AG04450 (cell line): Measurements from ENCODE around the gene RDM1. TPM values are rescaled to one million over a fixed set of nuclear protein-coding genes. Genes with fewer than 3 reads are reported as not detected.

Experiments used
- CTCF ChIA-PET: fragments of 300-600, 350-600 bp; formaldehyde crosslinking; extraction: SDS; loops from one replicate; lab custom pipeline; 2022; ENCODE audit warnings: antibody characterized with exemption, inconsistent platforms; lab: Charles Lee
- POLR2A ChIA-PET: fragments of 350-600 bp; formaldehyde crosslinking; extraction: SDS; loops from one replicate; lab custom pipeline; 2021; ENCODE audit warnings: antibody characterized with exemption, inconsistent platforms; lab: Yijun Ruan, JAX
- DNase-seq: peaks from one replicate; pipeline ENCODE4 v3.0.0-alpha.2; 2011; ENCODE audit warnings: low read depth, low spot score
- H3K27ac ChIP-seq: one replicate; pipeline ENCODE4 v1.5.1; 2012; ENCODE audit warnings: low read depth, low read length, control low read depth
- H3K27me3 ChIP-seq: one replicate; pipeline ENCODE4 v1.6.0; 2012; ENCODE audit warnings: low read length; ENCODE audit not compliant: control insufficient read depth, insufficient read depth
- H3K4me3 ChIP-seq: 2 replicates; pipeline ENCODE4 v1.5.1; 2011; ENCODE audit warnings: mild to moderate bottlenecking, low read depth, low read length, control low read depth
- H3K9me3 ChIP-seq: 2 replicates; pipeline ENCODE4 v1.5.1; 2012; ENCODE audit warnings: low read length; ENCODE audit not compliant: control insufficient read depth, insufficient read depth
- polyA plus RNA-seq: library from polyadenylated mRNA; depleted of rRNA; stranded (reverse); fragments of >200 nt; gene quantifications from 2 replicates; pipeline ENCODE4 v1.2.3, GENCODE V29; 2011
- TF ChIP-seq, protein P1 (sequence below): IDR thresholded peaks from 2 replicates; pipeline ENCODE4 v1.5.1; 2011; ENCODE audit warnings: low read depth, low read length, control low read depth, inconsistent platforms

Gene RDM1
- polyA plus RNA-seq, 1 experiment, result not detected

DNA sequence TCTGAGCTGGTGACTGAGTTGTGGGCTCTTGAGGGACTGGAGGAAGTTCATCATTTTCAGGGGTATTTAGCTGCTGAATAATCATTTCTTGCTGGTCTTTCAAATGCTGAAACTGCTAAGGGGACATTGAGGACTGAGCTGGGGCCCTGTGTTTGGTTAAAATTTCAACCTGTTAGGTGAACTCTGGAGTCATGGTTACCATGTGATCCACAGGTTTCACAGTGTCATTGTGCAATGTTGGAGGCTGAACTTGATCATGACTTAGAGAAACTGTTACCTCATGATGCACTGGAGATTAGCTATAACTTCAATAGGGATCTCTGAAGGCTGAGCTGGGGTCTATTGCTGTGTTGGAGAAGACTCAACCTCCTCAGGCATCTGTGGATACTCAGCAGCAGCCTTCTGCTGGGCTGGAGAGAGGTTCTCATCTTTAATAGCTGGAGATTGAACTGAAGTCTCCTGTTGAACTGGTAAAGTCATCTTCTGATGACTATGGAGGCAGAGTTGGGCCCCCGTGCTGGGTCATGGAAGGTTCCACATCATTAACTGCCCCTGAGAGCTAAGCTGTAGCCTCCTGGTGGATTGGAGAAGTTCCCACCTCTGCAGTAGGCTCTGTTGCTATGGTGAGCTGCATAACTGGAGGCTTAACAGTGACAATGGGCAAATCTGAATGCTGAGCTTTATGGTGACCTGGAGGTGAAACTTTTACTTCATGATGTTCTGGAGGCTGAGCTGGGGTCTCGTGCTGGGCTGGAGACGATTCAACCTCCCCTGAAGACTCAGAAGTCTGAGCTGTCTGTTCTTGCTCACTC, 15.2 kb downstream of the RDM1 start:
- Histone ChIP-seq H3K27ac (no peak overlapping the region), H3K27me3 (no peaks in the 10 kb centered on the region), H3K4me3 (no peak overlapping the region), H3K9me3 (no peaks in the 10 kb centered on the region; the same call in 1 of the 2 replicates)
- TF ChIP-seq, protein P1, sequence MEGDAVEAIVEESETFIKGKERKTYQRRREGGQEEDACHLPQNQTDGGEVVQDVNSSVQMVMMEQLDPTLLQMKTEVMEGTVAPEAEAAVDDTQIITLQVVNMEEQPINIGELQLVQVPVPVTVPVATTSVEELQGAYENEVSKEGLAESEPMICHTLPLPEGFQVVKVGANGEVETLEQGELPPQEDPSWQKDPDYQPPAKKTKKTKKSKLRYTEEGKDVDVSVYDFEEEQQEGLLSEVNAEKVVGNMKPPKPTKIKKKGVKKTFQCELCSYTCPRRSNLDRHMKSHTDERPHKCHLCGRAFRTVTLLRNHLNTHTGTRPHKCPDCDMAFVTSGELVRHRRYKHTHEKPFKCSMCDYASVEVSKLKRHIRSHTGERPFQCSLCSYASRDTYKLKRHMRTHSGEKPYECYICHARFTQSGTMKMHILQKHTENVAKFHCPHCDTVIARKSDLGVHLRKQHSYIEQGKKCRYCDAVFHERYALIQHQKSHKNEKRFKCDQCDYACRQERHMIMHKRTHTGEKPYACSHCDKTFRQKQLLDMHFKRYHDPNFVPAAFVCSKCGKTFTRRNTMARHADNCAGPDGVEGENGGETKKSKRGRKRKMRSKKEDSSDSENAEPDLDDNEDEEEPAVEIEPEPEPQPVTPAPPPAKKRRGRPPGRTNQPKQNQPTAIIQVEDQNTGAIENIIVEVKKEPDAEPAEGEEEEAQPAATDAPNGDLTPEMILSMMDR, result no peak
- CTCF ChIA-PET, result no interaction called here
- DNase-seq, result no peak
- POLR2A ChIA-PET, result no interaction called here

DNA sequence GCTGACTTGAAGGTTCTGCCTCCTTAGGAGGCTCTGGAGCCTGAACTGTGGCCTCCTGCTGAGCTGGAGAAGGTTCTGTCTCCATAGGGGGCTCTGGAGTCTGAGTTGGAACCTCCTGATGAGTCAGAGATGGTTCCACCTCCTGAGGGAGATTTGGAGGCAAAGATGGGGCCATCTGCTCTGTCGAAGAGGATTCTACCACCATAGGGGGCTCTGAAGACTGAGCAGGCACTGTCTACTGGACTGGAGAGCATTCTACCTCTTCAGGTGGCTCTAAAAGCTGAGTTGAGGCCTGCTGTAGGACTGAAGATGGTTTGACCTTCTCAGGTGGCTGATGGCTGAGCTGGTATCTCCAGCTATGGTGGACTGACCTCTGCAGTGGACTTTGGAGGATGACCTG, 16.2 kb downstream of the RDM1 start:
- DNase-seq, result no peak
- H3K27me3 ChIP-seq, result no peaks in the 10 kb centered on the region
- ChIA-PET CTCF (no interaction called here), POLR2A (no interaction called here)
- no peak overlapping the region for H3K4me3 ChIP-seq
- H3K27ac ChIP-seq, result no peak overlapping the region
- TF ChIP-seq, protein P1, result no peak
- H3K9me3 ChIP-seq, result no peaks in the 10 kb centered on the region; the same call in 1 of the 2 replicates

DNA sequence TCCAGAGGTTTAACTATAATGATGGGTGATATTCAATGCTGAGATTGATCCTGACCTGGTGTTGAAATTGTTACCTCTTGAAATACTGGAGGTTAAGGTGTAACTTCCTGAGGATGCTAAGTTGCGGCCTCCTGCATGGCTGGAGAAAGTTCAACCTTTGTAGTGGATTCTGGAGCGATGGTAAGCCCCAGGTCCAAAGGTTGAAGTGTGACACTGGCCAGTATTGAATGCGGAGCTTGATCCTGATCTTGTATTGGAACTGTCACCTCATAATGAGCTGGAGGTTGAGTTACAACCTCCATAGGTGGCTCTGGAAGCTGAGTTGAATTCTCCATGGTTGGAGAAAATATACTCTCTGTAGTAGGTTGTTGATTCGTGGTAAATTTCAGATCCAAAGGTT, 17.0 kb downstream of the RDM1 start:
- no peak for DNase-seq
- no peak overlapping the region for H3K4me3 ChIP-seq
- TF ChIP-seq, protein P1, result no peak
- POLR2A ChIA-PET, result no interaction called here
- CTCF ChIA-PET, result no interaction called here
- H3K27me3 ChIP-seq, result no peaks in the 10 kb centered on the region
- H3K27ac ChIP-seq, result no peak overlapping the region
- no peaks in the 10 kb centered on the region; the same call in 1 of the 2 replicates for H3K9me3 ChIP-seq

DNA sequence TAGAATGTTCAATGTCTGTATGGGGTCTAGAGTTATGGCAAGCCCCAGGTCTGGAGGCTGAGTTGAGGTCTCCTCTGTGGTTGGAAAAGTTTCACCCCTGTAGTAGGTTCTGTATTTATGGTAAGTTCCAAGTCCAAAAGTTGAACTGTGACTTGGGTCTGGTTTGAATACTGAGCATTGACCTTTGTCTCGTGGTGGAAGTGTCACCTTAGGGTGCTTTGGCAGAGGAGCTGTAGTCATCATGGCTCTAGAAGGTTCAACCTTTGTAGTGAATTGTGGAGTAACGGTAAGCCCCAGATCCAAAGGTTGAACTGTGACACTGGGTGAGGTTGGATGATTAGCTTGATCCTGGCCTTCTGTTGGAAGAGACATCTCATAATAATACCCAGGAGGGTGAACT, 17.6 kb downstream of the RDM1 start:
- TF ChIP-seq, protein P1, result no peak
- POLR2A ChIA-PET, result no interaction called here
- CTCF ChIA-PET, result no interaction called here

DNA sequence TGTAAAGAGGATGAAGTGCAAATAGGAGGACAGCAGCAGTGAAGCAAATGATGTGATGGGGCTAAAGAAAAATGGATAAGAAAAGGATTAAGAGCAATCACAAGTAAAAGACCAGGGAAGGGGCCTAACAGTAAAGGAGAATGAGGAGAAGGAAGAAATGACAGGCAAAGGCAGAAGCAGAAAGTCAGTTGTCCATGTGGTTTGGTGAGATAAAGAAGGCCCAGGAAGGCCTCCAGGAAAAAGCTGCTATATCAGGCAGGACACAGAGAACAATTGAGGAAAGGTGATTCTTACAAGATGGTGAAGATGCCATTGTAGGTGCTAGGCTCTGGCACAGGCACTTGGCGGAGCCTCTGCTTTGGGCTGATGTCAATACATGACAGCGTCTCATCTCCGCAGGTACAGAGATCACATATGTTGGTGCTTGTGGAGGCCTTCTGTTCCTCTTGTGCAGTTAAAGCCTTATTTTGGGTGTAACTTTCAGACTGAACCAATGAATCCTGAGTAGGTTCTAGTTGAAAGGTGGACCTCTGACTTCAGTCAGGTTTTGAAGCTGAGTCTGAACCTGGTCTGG, 18.1 kb downstream of the RDM1 start:
- H3K27me3 ChIP-seq, result peaks cover 3% of the 10 kb centered on the region
- CTCF ChIA-PET, result no interaction called here

More for the DNA sequence above, 17.6 kb downstream of the RDM1 start:
- no peak overlapping the region for H3K4me3 ChIP-seq
- no peak overlapping the region for H3K27ac ChIP-seq
- no peaks in the 10 kb centered on the region; the same call in 1 of the 2 replicates for H3K9me3 ChIP-seq
- H3K27me3 ChIP-seq, result peaks cover 2% of the 10 kb centered on the region
- DNase-seq, result no peak

More for the DNA sequence above, 18.1 kb downstream of the RDM1 start:
- POLR2A ChIA-PET, result no interaction called here
- DNase-seq, result no peak
- H3K9me3 ChIP-seq, result no peaks in the 10 kb centered on the region
- TF ChIP-seq, protein P1, result no peak
- no peak overlapping the region for H3K27ac ChIP-seq
- H3K4me3 ChIP-seq, result no peak overlapping the region
